Astrocyte of the cerebellum (primary cell): ENCODE results near the gene MED16.

Source experiments
- DNase-seq: peaks from one replicate; pipeline ENCODE4 v3.0.0-alpha.2; 2011; ENCODE audit warnings: low read depth
- H3K4me3 ChIP-seq: 2 replicates; pipeline ENCODE4 v1.5.1; 2011; ENCODE audit warnings: mild to moderate bottlenecking, low read depth, low read length, moderate library complexity
- CTCF ChIP-seq: IDR thresholded peaks from 2 replicates; pipeline ENCODE4 v1.5.1; 2012; ENCODE audit warnings: low read length, low read depth, moderate library complexity, mild to moderate bottlenecking; ENCODE audit errors: missing control alignments
- in situ Hi-C: cut with HindIII; loops from 2 replicates; pipeline ENCODE4 v1.10.0; 2017; ENCODE audit warnings: low sequenced_read_pairs

Gene MED16

DNA sequence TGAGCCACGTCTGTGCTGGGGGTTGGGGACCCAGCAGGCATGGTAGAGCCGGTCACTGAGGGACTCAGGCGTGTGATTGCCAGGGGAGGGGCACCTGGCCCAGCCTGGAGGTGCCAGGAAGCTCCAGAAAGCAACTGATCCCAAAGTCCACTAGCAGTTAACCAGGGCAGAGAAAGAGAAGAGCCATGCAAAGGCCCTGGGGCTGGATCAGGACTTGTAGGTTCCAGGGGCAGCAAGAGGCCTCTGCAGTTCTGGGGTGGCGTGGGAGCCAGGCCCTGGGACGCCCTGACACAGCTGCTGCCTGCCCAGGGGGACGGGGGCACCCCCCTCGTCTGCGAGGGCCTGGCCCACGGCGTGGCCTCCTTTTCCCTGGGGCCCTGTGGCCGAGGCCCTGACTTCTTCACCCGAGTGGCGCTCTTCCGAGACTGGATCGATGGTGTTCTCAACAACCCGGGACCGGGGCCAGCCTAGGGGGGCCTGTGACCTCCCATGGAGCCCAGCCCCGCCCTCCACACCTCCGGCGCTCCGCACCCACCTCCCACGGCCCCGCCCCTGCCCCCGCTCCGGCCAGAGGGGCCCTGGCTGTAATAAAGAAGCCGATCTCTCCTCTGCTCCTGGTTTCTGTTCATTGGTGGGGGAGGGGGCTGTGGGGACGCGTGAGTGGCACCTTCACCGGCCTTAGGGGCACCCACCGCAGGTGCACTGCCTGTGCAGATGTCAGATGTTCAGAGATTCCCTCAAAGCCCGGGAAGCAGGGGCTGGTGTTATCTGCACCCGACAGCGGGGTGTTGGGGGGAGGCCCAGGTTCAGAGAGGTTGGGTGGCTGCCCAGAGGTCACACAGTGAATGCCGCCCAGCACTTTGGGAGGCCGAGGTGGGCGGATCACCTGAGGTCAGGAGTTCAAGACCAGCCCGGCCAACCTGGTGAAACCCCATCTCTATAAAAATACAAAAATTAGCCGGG, 61.3 kb downstream of the MED16 start:
- TF ChIP-seq CTCF: no peak
- H3K4me3 ChIP-seq: no peak overlapping the region
- in situ Hi-C loops: no loop called here
- DNase-seq: no peak

- in situ Hi-C loops: no loop called here
- H3K4me3 ChIP-seq: no peak overlapping the region
- DNase-seq: no peak
- no peak for TF ChIP-seq CTCF
These were observed 63.7 kb downstream of the MED16 start for GRCh38 chr19:829129-829758.

- no peak for DNase-seq
- in situ Hi-C loops: no loop called here
- no peak for TF ChIP-seq CTCF
- H3K4me3 ChIP-seq: no peak within 1 kb of the TSS
These were observed 65.2 kb downstream of the MED16 start, which contains the start of gene AZU1 for GRCh38 chr19:827710-828321. AZU1 (plus strand) TSS chr19:827837; CDS start chr19:827847, 10 bp downstream.

GRCh38 chr19:827314-827709, 65.7 kb downstream of the MED16 start:
- in situ Hi-C loops: no loop called here
- TF ChIP-seq CTCF: no peak
- no peak overlapping the region for H3K4me3 ChIP-seq
- DNase-seq: no peak

GRCh38 chr19:825897-826644, 66.9 kb downstream of the MED16 start:
- no peak for DNase-seq
- no peak for TF ChIP-seq CTCF
- no peak overlapping the region for H3K4me3 ChIP-seq
- in situ Hi-C loops: no loop called here

- in situ Hi-C loops: no loop called here
- no peak for TF ChIP-seq CTCF
- no peak overlapping the region for H3K4me3 ChIP-seq
- no peak for DNase-seq
These were observed 68.1 kb downstream of the MED16 start for GRCh38 chr19:824885-825284.
